Thyroid gland (tissue), 4 donors: Measurements from ENCODE around the gene DRD3.

Experiments
- CTCF ChIP-seq, 6 experiments: fragments of 200-600 bp in 3 of 6; fragments of 450-650 bp in 3 of 6; sonication (generic) in 3 of 6; IDR thresholded peaks; one replicate each; pipeline ENCODE4 v1.5.1; 2016 to 2019; ENCODE audit warnings: antibody characterized with exemption in 6 of 6, mild to moderate bottlenecking in 2 of 6, inconsistent platforms in 1 of 6, moderate library complexity in 1 of 6
- POLR2A ChIP-seq, 2 donors: fragments of 450-650 bp; IDR thresholded peaks; one replicate each; pipeline ENCODE4 v1.6.1; 2017; ENCODE audit warnings: antibody characterized with exemption in 2 of 2, mild to moderate bottlenecking in 2 of 2, moderate library complexity in 1 of 2

GRCh38 chr3:114154321-114154821, 24.5 kb downstream of the DRD3 start:
- TF ChIP-seq CTCF (IDR thresholded peaks at IDR 0.05) (no peak), POLR2A (IDR thresholded peaks at IDR 0.05) (no peak)
